Left renal cortex interstitium (tissue), 4 donors: ENCODE results near the gene AACS. TPM values are rescaled to one million over a fixed set of nuclear protein-coding genes. Genes with fewer than 3 reads are reported as not detected.

Source experiments
- DNase-seq, 4 donors: peaks; one replicate each; pipeline ENCODE4 v3.0.0-alpha.2; 2013; ENCODE audit warnings: low read depth in 4 of 4, low spot score in 2 of 4, missing footprints in 1 of 4
- polyA plus RNA-seq, 4 donors: library from polyadenylated mRNA; unstranded; fragments of 120-200 nt; gene quantifications; one replicate each; pipeline ENCODE4 v1.2.1, GENCODE V29; 2013; ENCODE audit not compliant: insufficient read length in 4 of 4

AACS gene
- polyA plus RNA-seq, 4 donors, result 23.3 to 27.2 (median 26.1) TPM

DNA sequence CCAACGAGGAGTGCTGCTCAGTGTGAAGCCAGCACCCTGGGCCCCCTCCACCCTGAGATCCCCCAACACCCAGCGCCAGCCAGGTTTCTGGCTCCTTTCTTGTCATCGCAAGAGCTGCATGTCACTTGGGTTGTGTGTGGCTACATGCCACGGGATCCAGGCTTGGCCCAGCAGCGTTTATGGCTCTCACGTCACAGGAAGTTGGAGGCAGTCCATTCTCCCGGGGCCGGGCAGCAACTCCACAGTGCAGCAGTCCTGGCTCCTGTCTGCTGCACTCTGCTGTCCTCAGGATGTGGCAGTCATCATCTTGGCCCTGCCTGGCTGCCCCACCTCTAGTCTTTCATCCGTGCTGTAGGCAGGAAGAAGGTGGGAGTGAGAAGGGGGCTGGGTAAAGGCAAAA is 78.3 kb downstream of the AACS start:
- no peak for DNase-seq

GRCh38 chr12:125145196-125145595 is 80.0 kb downstream of the AACS start:
- DNase-seq, result no peak

DNA sequence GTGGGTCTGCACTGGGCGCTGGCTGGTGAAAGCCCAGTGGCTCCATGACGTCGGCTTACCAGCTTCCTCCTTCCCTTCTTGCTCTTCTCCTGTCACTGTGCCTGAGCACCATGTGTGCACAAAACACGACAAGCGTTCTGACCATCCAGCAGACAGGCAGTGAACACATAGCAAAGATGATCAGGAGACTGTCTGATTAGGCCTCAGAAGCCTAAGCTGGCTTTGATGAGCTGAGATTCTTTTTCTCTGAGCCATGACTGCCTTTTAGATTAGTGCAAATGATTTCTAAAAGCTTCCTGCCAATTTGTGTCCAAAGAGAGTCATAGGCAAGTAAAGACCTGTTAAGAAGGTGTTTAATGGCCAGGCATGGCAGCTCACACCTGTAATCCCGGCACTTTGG is 83.1 kb downstream of the AACS start:
- DNase-seq, result no peak

GRCh38 chr12:125149160-125150108 is 84.2 kb downstream of the AACS start:
- DNase-seq, result no peak

DNA sequence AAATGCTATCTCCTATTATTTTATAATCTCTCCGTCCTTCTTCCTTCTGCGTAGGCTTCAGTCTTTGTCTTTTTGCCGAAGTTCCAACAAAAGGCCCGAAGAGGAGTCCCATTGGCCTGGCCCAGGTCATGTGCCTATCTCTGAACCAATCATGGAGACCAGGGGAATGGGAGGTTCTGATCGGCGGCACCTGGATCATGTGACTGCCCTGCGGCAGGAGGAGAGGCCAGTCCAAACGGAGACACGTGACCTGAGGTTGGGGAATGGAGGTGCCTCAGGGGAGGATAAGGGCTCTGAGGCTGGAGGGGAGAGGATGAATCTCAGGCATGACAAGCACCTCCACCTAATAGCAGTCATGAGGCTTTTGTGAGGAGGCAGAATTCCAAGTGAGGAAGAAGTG is 86.0 kb downstream of the AACS start:
- DNase-seq, result no peak

DNA sequence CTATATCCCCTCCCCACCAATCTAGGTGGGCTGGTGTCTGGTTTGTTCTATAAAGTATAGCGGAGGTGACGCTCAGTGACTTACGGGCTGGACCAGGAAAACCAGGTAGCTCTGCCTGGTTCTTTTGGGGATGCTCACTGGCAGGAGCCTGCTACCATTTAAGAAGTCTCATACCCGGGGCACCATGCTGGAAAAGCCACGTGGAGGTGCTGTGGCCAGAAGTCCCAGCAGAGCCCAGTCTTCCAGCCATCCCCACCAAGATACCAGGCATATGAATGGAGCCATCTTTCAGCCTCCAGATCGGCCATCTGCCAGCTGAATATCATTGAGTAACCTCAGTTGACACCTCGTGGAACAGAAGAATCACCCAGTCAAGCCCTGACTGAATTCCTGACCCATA is 87.2 kb downstream of the AACS start:
- DNase-seq, result no peak

DNA sequence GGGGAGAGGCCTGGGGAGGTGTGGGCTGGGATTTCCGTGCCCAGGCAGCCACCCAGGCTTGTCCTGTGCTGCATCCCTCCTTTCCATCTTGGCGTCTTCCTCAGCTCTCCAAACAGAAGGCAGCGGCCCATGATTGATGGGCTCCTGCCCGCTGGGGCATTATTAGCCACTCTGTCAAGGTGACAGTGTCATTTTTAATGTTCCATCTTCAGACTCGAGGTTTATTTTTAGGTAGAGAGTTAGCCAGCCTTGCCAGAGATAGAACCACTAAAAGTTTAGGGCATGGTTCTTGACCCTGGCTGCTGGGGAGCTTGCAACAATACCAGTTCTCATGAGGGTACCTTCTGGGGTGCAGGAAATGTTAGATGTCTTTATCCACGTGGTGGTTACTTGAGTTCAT is 90.1 kb downstream of the AACS start:
- no peak for DNase-seq

DNA sequence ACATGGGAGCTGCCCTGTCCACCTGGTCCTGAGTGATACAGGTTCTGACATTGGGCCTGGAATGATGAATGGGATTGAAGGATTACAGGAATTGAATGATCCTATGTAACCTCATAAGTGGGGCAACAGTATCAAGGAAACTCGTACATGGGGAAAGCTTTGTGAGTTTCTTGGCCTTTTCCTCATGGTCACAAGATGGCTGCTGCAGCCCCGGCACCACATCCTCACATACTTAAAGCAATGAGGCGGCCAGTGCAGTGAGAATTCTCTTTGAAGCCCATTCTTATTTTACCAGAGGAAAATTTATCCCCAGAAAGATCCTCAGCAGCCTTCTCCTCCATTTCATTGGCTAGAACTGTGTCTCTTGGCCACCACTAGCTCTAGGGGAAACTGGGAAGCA is 91.9 kb downstream of the AACS start:
- DNase-seq, result no peak

GRCh38 chr12:125159702-125160101 is 94.5 kb downstream of the AACS start:
- no peak for DNase-seq

DNA sequence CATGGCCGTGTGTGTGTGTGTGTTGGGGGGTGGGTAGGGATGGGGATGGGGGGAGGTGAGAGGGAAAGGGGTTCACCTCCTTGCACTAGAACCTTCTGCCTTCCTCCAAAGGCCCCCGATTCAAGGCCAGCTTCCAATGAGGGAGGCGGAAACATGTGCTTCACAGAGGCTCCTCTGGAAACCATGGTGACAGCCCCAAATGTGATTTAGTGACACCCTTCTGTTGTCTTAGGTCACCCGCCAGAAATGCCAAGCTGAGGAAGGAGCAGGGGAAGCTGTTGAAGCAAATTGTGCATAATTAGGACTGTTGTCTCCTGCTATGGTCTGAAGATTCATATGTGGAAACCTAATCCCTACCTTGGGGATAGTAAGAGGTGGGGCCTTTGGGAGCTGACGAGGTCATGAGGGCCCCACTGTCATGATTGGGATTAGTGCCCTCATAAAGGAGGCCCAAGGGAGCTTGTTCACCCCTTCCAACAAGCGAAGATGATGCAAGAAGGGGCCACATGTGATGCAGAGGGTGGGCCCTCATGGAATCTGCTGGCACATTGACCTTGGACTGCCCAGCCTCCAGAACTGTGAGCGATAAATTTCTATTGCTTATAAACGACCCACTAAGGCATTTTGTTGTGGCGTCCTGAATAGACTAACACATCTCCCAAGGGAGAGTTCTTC is 95.2 kb downstream of the AACS start:
- DNase-seq, result no peak

GRCh38 chr12:125161712-125162022 is 96.4 kb downstream of the AACS start:
- no peak for DNase-seq

- no peak for DNase-seq
Observed at GRCh38 chr12:125162489-125163028, 97.3 kb downstream of the AACS start.

- no peak for DNase-seq
Observed at GRCh38 chr12:125163148-125163547, 97.9 kb downstream of the AACS start.

GRCh38 chr12:125164541-125164940 is 99.3 kb downstream of the AACS start:
- DNase-seq, result no peak

GRCh38 chr12:125166041-125166440 is 100.8 kb downstream of the AACS start:
- DNase-seq, result no peak

GRCh38 chr12:125167658-125168057 is 102.4 kb downstream of the AACS start:
- no peak for DNase-seq

GRCh38 chr12:125169451-125169850 is 104.2 kb downstream of the AACS start:
- no peak for DNase-seq

GRCh38 chr12:125169870-125170269 is 104.6 kb downstream of the AACS start:
- DNase-seq, result no peak

DNA sequence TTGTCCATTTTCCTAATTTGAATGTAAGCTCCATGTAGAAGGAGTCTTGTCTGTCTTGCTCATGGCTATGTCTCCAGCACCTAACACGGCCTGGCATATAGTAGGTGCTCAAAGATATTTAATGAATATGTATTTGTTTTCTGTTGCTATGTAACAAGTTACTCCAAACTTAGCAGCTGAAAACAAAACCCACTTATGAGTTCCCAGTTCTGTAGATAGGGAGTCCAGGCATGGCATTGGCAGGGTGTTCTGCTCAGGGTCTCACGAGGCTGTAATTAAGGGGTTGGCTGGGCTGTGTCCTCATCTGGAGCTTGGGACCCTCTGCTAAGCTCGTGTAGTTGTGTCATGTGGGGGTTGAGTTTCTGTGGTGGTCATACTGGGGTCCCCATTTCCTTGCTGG is 106.0 kb downstream of the AACS start:
- DNase-seq, result no peak

- DNase-seq, result no peak
Observed at GRCh38 chr12:125172231-125172850, 107.1 kb downstream of the AACS start.

DNA sequence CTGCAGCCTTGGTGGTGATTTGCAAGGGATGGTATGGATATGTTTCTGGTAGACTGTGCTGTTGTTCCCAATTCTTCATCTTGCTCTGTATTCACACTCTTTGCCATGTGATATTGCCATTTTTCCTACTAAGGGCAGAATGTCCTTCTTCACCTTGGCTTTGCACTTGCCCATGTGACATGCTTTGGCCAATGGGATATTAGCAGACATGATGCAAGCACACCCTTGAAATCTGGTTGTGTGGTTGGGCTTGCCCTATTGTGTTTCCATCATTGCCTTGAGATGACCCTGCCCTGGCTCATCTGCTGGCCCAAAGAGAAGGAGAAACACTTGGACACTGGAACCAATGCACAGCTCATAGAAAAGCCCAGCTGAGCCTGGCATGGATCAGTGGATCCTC is 110.3 kb downstream of the AACS start:
- no peak for DNase-seq
